GM19193 (cell line): ENCODE results near the gene CCN5.

Source experiments
- POLR2A ChIP-seq: IDR thresholded peaks from 4 replicates; pipeline ENCODE4 v1.6.1; 2011; ENCODE audit not compliant: insufficient read depth, insufficient read length; ENCODE audit errors: extremely low read depth

Gene CCN5

GRCh38 chr20:44770484-44771171 lies 55.5 kb downstream of the CCN5 start:
- no peak for TF ChIP-seq POLR2A

DNA sequence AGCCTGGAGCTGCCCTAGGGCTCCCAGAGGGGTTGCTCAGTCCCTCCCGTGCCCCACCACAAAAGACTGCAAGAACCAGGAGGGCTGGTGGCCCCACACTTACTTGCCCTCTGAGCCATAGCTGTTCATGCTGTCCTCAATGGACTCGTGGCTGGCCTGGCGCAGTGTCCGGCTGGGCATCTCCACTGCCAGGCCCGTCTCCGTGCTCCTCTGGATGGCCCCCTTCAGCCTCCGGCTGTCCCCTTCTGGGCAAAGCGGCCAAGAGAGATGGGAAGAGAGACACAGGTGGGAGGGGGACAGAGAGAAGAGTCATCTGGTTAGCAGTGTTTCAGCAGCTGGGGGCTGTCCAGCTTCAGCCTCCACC lies 56.0 kb downstream of the CCN5 start:
- no peak for TF ChIP-seq POLR2A

GRCh38 chr20:44772636-44773035 lies 57.5 kb downstream of the CCN5 start:
- no peak for TF ChIP-seq POLR2A

GRCh38 chr20:44773070-44773829 lies 58.1 kb downstream of the CCN5 start:
- no peak for TF ChIP-seq POLR2A

- no peak for TF ChIP-seq POLR2A
Observed at GRCh38 chr20:44776980-44777379, 61.8 kb downstream of the CCN5 start.
